HepG2 (cell line): ENCODE data around the gene PTPN2.

Experiments
- CTCF ChIP-seq: sonication (generic); formaldehyde crosslinking; IDR thresholded peaks from 2 replicates; pipeline ENCODE4 v1.5.0; 2020; ENCODE audit warnings: mild to moderate bottlenecking, missing genetic modification reagents, moderate library complexity
- ELF4 ChIP-seq: sonication (generic); formaldehyde crosslinking; IDR thresholded peaks from 2 replicates; pipeline ENCODE4 v1.5.0; 2020; ENCODE audit warnings: missing genetic modification reagents, mild to moderate bottlenecking, moderate library complexity, borderline replicate concordance
- FOSL1 ChIP-seq: sonication (generic); formaldehyde crosslinking; IDR thresholded peaks from 2 replicates; pipeline ENCODE4 v1.9.0; 2021; ENCODE audit warnings: missing genetic modification reagents, borderline replicate concordance
- KAT7 ChIP-seq: IDR thresholded peaks from 2 replicates; pipeline ENCODE4 v1.6.1; 2018; ENCODE audit warnings: borderline replicate concordance, missing compliant biosample characterization
- MXI1 ChIP-seq: IDR thresholded peaks from 3 replicates; pipeline ENCODE4 v1.6.1; 2012; ENCODE audit warnings: low read depth, low read length, inconsistent platforms, borderline replicate concordance
- POLR2A ChIP-seq, 2 experiments: IDR thresholded peaks; 2 replicates each; pipeline ENCODE4 v1.6.1; 2011; ENCODE audit warnings: low read depth in 2 of 2, low read length in 2 of 2, mild to moderate bottlenecking in 1 of 2, moderate library complexity in 1 of 2; ENCODE audit not compliant: insufficient read depth in 1 of 2
- SRF ChIP-seq: IDR thresholded peaks from 2 replicates; pipeline ENCODE4 v1.6.1; 2011; ENCODE audit warnings: mild to moderate bottlenecking, low read depth, low read length, moderate library complexity
- ZNF232 ChIP-seq: sonication (generic); formaldehyde crosslinking; IDR thresholded peaks from 2 replicates; pipeline ENCODE4 v1.4.0; 2020; ENCODE audit warnings: missing genetic modification reagents, borderline replicate concordance
- TF ChIP-seq, protein P1 (sequence below): IDR thresholded peaks from 2 replicates; pipeline ENCODE4 v1.6.1; 2016

DNA sequence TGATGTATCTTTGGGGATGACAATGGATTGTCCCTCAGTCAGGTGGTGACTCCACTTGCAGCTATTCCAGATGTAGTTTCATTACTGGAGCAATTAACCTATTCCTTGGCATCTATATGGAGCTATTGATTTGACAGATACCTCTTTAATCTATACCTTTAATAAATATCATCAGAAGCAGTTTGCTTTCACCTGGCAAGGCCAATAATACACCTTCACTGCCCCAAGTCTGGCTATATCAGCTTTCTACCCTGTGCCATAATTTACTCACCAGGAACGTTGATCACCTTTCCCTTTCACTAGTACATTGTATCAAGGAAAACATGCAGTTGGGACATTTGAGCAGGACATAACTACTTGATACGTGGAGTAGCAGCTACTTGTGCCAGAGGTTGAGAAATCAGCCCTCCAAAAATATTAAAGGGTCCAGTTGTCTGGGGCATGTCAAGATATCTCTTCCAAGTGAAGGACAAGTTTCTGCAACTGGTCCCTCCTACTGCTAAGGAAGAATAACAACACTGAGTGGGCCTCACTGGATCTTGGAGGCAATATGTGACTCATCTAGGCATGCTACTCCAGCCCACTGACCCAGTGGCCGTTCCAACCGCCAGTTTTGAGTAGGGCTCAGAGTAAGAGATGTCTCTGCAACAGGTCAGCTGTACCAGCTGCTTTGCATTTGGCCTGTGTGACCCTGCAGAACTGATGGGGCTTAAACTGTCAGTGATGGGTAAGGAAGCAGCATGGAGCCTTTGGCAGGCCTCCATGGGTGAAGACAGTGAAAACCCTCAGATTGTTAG, 114.2 kb downstream of the PTPN2 start:
- no peak for TF ChIP-seq POLR2A (IDR thresholded peaks at IDR 0.05; ENCODE audit: insufficient read depth in 1 of 2, low read depth in 2 of 2, low read length in 2 of 2)
- no peak for TF ChIP-seq KAT7 (CRISPR knock-in tag)
- no peak for TF ChIP-seq CTCF
- no peak for TF ChIP-seq ZNF232 (CRISPR knock-in tag)
- TF ChIP-seq FOSL1 (CRISPR knock-in tag), result no peak
- no peak for TF ChIP-seq ELF4 (CRISPR knock-in tag)
- TF ChIP-seq SRF, result no peak
- no peak for TF ChIP-seq MXI1
- TF ChIP-seq, protein P1, sequence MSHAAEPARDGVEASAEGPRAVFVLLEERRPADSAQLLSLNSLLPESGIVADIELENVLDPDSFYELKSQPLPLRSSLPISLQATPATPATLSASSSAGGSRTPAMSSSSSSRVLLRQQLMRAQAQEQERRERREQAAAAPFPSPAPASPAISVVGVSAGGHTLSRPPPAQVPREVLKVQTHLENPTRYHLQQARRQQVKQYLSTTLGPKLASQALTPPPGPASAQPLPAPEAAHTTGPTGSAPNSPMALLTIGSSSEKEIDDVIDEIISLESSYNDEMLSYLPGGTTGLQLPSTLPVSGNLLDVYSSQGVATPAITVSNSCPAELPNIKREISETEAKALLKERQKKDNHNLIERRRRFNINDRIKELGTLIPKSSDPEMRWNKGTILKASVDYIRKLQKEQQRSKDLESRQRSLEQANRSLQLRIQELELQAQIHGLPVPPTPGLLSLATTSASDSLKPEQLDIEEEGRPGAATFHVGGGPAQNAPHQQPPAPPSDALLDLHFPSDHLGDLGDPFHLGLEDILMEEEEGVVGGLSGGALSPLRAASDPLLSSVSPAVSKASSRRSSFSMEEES, result no peak
